ENCODE data around the gene MTRFR. TPM values are rescaled to one million over a fixed set of nuclear protein-coding genes. Genes with fewer than 3 reads are reported as not detected.
A peak's percentile ranks its signal among the peaks of the same experiment; 100 is the strongest.

MTRFR gene
- total RNA-seq, 1 experiment from 2014 or later: 15.7 TPM

- Mint-ChIP-seq H3K36me3 (peaks cover 59% of the 10 kb centered on the region), H3K4me1 (no peaks in the 10 kb centered on the region), H3K4me3 (no peak overlapping the region), H3K9me3 (no peaks in the 10 kb centered on the region), H3K27ac (no peak overlapping the region), H3K27me3 (ENCODE audit: low read depth) (no peaks in the 10 kb centered on the region)
- ChIA-PET POLR2A (no interaction called here), CTCF (no interaction called here)
- ATAC-seq (no peak), DNase-seq (ENCODE audit: low spot score) (no peak)
- TF ChIP-seq GABPB1 (CRISPR knock-in tag; IDR thresholded peaks at IDR 0.05): peak; percentile 47; the same call in 1 of the 2 replicates
- no peak for TF ChIP-seq NR2C2 (CRISPR knock-in tag; IDR thresholded peaks at IDR 0.05)
Measured at GRCh38 chr12:123293178-123293760, 60.0 kb downstream of the MTRFR start.

DNA sequence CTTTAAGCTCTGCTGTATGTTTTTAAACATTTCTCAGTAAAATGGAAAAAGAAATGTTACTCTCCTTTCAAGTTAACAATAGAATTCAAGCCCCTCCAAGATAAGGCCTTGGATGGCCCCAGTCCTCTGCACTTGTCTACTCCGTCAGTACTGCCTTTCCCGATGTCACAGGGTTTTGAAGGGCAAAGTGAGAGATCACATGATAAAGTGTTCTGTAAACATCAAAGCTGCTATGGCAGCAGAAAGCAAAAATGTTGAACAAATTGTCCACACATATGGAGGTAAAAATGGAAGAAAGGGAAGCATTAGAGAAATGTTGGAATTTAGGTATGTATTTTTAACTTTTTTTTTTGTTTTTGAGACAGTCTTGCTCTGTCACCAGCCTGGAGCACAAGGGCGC, 71.9 kb downstream of the MTRFR start:
- DNase-seq (ENCODE audit: low spot score): no peak
- TF ChIP-seq CBFB (CRISPR knock-in tag; IDR thresholded peaks at IDR 0.05; ENCODE audit: low read depth) (no peak), NFE2L1 (CRISPR knock-in tag; IDR thresholded peaks at IDR 0.05) (no peak), USF1 (CRISPR knock-in tag; IDR thresholded peaks at IDR 0.05) (no peak)
- TF ChIP-seq, protein P1, sequence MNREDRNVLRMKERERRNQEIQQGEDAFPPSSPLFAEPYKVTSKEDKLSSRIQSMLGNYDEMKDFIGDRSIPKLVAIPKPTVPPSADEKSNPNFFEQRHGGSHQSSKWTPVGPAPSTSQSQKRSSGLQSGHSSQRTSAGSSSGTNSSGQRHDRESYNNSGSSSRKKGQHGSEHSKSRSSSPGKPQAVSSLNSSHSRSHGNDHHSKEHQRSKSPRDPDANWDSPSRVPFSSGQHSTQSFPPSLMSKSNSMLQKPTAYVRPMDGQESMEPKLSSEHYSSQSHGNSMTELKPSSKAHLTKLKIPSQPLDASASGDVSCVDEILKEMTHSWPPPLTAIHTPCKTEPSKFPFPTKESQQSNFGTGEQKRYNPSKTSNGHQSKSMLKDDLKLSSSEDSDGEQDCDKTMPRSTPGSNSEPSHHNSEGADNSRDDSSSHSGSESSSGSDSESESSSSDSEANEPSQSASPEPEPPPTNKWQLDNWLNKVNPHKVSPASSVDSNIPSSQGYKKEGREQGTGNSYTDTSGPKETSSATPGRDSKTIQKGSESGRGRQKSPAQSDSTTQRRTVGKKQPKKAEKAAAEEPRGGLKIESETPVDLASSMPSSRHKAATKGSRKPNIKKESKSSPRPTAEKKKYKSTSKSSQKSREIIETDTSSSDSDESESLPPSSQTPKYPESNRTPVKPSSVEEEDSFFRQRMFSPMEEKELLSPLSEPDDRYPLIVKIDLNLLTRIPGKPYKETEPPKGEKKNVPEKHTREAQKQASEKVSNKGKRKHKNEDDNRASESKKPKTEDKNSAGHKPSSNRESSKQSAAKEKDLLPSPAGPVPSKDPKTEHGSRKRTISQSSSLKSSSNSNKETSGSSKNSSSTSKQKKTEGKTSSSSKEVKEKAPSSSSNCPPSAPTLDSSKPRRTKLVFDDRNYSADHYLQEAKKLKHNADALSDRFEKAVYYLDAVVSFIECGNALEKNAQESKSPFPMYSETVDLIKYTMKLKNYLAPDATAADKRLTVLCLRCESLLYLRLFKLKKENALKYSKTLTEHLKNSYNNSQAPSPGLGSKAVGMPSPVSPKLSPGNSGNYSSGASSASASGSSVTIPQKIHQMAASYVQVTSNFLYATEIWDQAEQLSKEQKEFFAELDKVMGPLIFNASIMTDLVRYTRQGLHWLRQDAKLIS (CRISPR knock-in tag; IDR thresholded peaks at IDR 0.05; ENCODE audit: borderline replicate concordance): no peak
- TF ChIP-seq, protein P2, sequence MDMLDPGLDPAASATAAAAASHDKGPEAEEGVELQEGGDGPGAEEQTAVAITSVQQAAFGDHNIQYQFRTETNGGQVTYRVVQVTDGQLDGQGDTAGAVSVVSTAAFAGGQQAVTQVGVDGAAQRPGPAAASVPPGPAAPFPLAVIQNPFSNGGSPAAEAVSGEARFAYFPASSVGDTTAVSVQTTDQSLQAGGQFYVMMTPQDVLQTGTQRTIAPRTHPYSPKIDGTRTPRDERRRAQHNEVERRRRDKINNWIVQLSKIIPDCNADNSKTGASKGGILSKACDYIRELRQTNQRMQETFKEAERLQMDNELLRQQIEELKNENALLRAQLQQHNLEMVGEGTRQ (CRISPR knock-in tag; IDR thresholded peaks at IDR 0.05): no peak
- CTCF ChIA-PET: no interaction called here
- no peak overlapping the region; the same call in 1 of the 2 replicates for H3K27ac Mint-ChIP-seq
- no peak overlapping the region for H3K4me3 Mint-ChIP-seq
- peaks cover 80% of the 10 kb centered on the region for H3K36me3 Mint-ChIP-seq
- no peak for ATAC-seq
- H3K9me3 Mint-ChIP-seq: no peaks in the 10 kb centered on the region
- no peaks in the 10 kb centered on the region for H3K4me1 Mint-ChIP-seq
- H3K27me3 Mint-ChIP-seq (ENCODE audit: low read depth): no peaks in the 10 kb centered on the region; the same call in 1 of the 2 replicates
- POLR2A ChIA-PET: no interaction called here

GRCh38 chr12:123306200-123306599, 73.0 kb downstream of the MTRFR start:
- H3K27me3 Mint-ChIP-seq (ENCODE audit: low read depth): no peaks in the 10 kb centered on the region; the same call in 1 of the 2 replicates
- ATAC-seq (no peak), DNase-seq (ENCODE audit: low spot score) (no peak)
- H3K4me3 Mint-ChIP-seq: no peak overlapping the region
- peaks cover 80% of the 10 kb centered on the region for H3K36me3 Mint-ChIP-seq
- no peaks in the 10 kb centered on the region for H3K9me3 Mint-ChIP-seq
- H3K27ac Mint-ChIP-seq: no peak overlapping the region
- CTCF ChIA-PET: no interaction called here
- TF ChIP-seq, protein P3, sequence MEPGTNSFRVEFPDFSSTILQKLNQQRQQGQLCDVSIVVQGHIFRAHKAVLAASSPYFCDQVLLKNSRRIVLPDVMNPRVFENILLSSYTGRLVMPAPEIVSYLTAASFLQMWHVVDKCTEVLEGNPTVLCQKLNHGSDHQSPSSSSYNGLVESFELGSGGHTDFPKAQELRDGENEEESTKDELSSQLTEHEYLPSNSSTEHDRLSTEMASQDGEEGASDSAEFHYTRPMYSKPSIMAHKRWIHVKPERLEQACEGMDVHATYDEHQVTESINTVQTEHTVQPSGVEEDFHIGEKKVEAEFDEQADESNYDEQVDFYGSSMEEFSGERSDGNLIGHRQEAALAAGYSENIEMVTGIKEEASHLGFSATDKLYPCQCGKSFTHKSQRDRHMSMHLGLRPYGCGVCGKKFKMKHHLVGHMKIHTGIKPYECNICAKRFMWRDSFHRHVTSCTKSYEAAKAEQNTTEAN (CRISPR knock-in tag; IDR thresholded peaks at IDR 0.05): no peak
- TF ChIP-seq E2F4 (CRISPR knock-in tag; IDR thresholded peaks at IDR 0.05; ENCODE audit: borderline replicate concordance, low read depth): no peak
- TF ChIP-seq, protein P2 (CRISPR knock-in tag; IDR thresholded peaks at IDR 0.05): no peak
- no peak for TF ChIP-seq CREB1 (CRISPR knock-in tag; IDR thresholded peaks at IDR 0.05)
- no peak for TF ChIP-seq ZNF138 (CRISPR knock-in tag; conservative IDR thresholded peaks at IDR 0.05)
- TF ChIP-seq CBFB (CRISPR knock-in tag; IDR thresholded peaks at IDR 0.05; ENCODE audit: low read depth): no peak
- TF ChIP-seq, protein P4, sequence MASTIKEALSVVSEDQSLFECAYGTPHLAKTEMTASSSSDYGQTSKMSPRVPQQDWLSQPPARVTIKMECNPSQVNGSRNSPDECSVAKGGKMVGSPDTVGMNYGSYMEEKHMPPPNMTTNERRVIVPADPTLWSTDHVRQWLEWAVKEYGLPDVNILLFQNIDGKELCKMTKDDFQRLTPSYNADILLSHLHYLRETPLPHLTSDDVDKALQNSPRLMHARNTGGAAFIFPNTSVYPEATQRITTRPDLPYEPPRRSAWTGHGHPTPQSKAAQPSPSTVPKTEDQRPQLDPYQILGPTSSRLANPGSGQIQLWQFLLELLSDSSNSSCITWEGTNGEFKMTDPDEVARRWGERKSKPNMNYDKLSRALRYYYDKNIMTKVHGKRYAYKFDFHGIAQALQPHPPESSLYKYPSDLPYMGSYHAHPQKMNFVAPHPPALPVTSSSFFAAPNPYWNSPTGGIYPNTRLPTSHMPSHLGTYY (CRISPR knock-in tag; IDR thresholded peaks at IDR 0.05): no peak
- TF ChIP-seq ETV6 (CRISPR knock-in tag; IDR thresholded peaks at IDR 0.05): no peak
- TF ChIP-seq FOXJ3 (CRISPR knock-in tag; IDR thresholded peaks at IDR 0.05; ENCODE audit: borderline replicate concordance): no peak
- no peak for TF ChIP-seq USF1 (CRISPR knock-in tag; IDR thresholded peaks at IDR 0.05)
- TF ChIP-seq TCF7 (CRISPR knock-in tag; IDR thresholded peaks at IDR 0.05; ENCODE audit: low read depth): no peak
- TF ChIP-seq ZNF121 (CRISPR knock-in tag; IDR thresholded peaks at IDR 0.05): no peak
- no peak for TF ChIP-seq ZNF396 (CRISPR knock-in tag; IDR thresholded peaks at IDR 0.05; ENCODE audit: borderline replicate concordance)
- no peak for TF ChIP-seq HMGA2 (CRISPR knock-in tag; IDR thresholded peaks at IDR 0.05)
- no peak for TF ChIP-seq ZNF219 (CRISPR knock-in tag; IDR thresholded peaks at IDR 0.05; ENCODE audit: borderline replicate concordance)
- no peak for TF ChIP-seq ZNF423 (CRISPR knock-in tag; IDR thresholded peaks at IDR 0.05)
- H3K4me1 Mint-ChIP-seq: no peaks in the 10 kb centered on the region
- POLR2A ChIA-PET: no interaction called here

Measured in WTC11 (cell line).